GM23338 (cell line): ENCODE results near the gene XPO4. TPM values are rescaled to one million over a fixed set of nuclear protein-coding genes. Genes with fewer than 3 reads are reported as not detected.
"Not testable (repeated sequence)": the region's sequence is repeated elsewhere in the genome, so short reads cannot be mapped to it uniquely, and the experiment has no call there.

ENCODE experiments used
- ATAC-seq: fragments of 200-7000 bp; cut with Tn5 transposase; 3 replicates; pipeline ENCODE4 v1.9.1; 2020
- DNase-seq: peaks from one replicate; pipeline ENCODE4 v3.0.0-alpha.2; 2015; ENCODE audit warnings: low spot score
- H2AFZ ChIP-seq: fragments of 200-600 bp; sonication (generic); 2 replicates; pipeline ENCODE4 v1.8.0; 2016; ENCODE audit warnings: antibody characterized with exemption, mild to moderate bottlenecking, moderate library complexity
- H3F3A ChIP-seq: fragments of 200-600 bp; sonication (generic); replicated peaks from 2 replicates; pipeline ENCODE4 v1.8.0; 2017; ENCODE audit warnings: antibody characterized with exemption, mixed run types, low read depth
- H3K27ac ChIP-seq: fragments of 200-600 bp; sonication (generic); 2 replicates; pipeline ENCODE4 v1.6.1; 2016; ENCODE audit warnings: low read depth
- H3K27me3 ChIP-seq: fragments of 200-600 bp; sonication (generic); 2 replicates; pipeline ENCODE4 v1.8.0; 2016; ENCODE audit warnings: mild to moderate bottlenecking, mixed run types, moderate library complexity; ENCODE audit not compliant: insufficient read depth
- H3K36me3 ChIP-seq: fragments of 200-600 bp; sonication (generic); 2 replicates; pipeline ENCODE4 v1.8.0; 2016; ENCODE audit warnings: mild to moderate bottlenecking; ENCODE audit not compliant: insufficient read depth
- H3K4me1 ChIP-seq: fragments of 200-600 bp; sonication (generic); 2 replicates; pipeline ENCODE4 v1.8.0; 2016; ENCODE audit warnings: mild to moderate bottlenecking, moderate library complexity; ENCODE audit not compliant: insufficient read depth
- H3K4me2 ChIP-seq: fragments of 200-600 bp; sonication (generic); 2 replicates; pipeline ENCODE4 v1.7.1; 2017; ENCODE audit warnings: mixed run types
- H3K4me3 ChIP-seq: fragments of 200-600 bp; sonication (generic); 2 replicates; pipeline ENCODE4 v1.6.1; 2016; ENCODE audit warnings: mixed run types
- H3K79me2 ChIP-seq: fragments of 200-600 bp; sonication (generic); replicated peaks from 2 replicates; pipeline ENCODE4 v1.8.0; 2017; ENCODE audit warnings: mild to moderate bottlenecking; ENCODE audit not compliant: insufficient read depth
- H3K9me2 ChIP-seq: fragments of 200-600 bp; sonication (generic); 2 replicates; pipeline ENCODE4 v1.8.0; 2017; ENCODE audit not compliant: insufficient read depth
- H4K20me1 ChIP-seq: fragments of 200-600 bp; sonication (generic); replicated peaks from 2 replicates; pipeline ENCODE4 v1.8.0; 2017; ENCODE audit warnings: mild to moderate bottlenecking; ENCODE audit not compliant: insufficient read depth
- H3K27ac Mint-ChIP-seq: 2 replicates; pipeline ENCODE4 v1.8.0; 2020; ENCODE audit warnings: inconsistent platforms, mild to moderate bottlenecking, moderate library complexity, mixed read lengths
- H3K27me3 Mint-ChIP-seq: 3 replicates; pipeline ENCODE4 v1.8.0; 2022; ENCODE audit warnings: low read depth, mild to moderate bottlenecking, moderate library complexity, mixed read lengths, inconsistent platforms; ENCODE audit not compliant: insufficient read depth, poor library complexity
- H3K36me3 Mint-ChIP-seq: 3 replicates; pipeline ENCODE4 v1.8.0; 2021; ENCODE audit warnings: low read depth, mild to moderate bottlenecking, inconsistent platforms, moderate library complexity, mixed read lengths
- H3K4me1 Mint-ChIP-seq: 3 replicates; pipeline ENCODE4 v1.8.0; 2020; ENCODE audit warnings: mild to moderate bottlenecking, inconsistent platforms, mixed read lengths
- H3K4me3 Mint-ChIP-seq: 3 replicates; pipeline ENCODE4 v1.8.0; 2021; ENCODE audit warnings: moderate library complexity, mild to moderate bottlenecking, inconsistent platforms, mixed read lengths
- H3K9me3 Mint-ChIP-seq: 3 replicates; pipeline ENCODE4 v1.8.0; 2020; ENCODE audit warnings: moderate library complexity, mild to moderate bottlenecking, inconsistent platforms, mixed read lengths
- CREB1 ChIP-seq: fragments of 250-450 bp; sonication (Bioruptor Pico); IDR thresholded peaks from 2 replicates; pipeline ENCODE4 v1.5.0; 2020; ENCODE audit warnings: low read depth, mild to moderate bottlenecking, moderate library complexity
- JUNB ChIP-seq: IDR thresholded peaks from one replicate; pipeline ENCODE4 v1.6.1; 2016; ENCODE audit warnings: antibody characterized with exemption; ENCODE audit not compliant: unreplicated experiment
- NANOG ChIP-seq: IDR thresholded peaks from 2 replicates; pipeline ENCODE4 v1.6.1; 2016; ENCODE audit warnings: antibody characterized with exemption, borderline replicate concordance
- STAT1 ChIP-seq: IDR thresholded peaks from one replicate; pipeline ENCODE4 v1.6.1; 2016; ENCODE audit warnings: antibody characterized with exemption; ENCODE audit not compliant: unreplicated experiment
- ZNF114 ChIP-seq: fragments of 250-450 bp; sonication (Bioruptor Pico); IDR thresholded peaks from 2 replicates; pipeline ENCODE4 v1.5.0; 2020; ENCODE audit warnings: mild to moderate bottlenecking, moderate library complexity
- ZNF331 ChIP-seq: fragments of 250-450 bp; sonication (Bioruptor Pico); IDR thresholded peaks from 2 replicates; pipeline ENCODE4 v1.5.0; 2020; ENCODE audit warnings: low read depth, mild to moderate bottlenecking, moderate library complexity
- polyA plus RNA-seq: library from polyadenylated mRNA; unstranded; fragments of >200 nt; fragmentation: Nextera tagmentation; extraction: Ambion mirVana; gene quantifications from 2 replicates; pipeline ENCODE4 v1.2.1, GENCODE V29; 2016
- total RNA-seq: library from RNA; depleted of rRNA; stranded (reverse); fragments of >200 nt; shearing (Covaris generic); gene quantifications from 2 replicates; pipeline ENCODE4 v1.2.3, GENCODE V29; 2014
- TF ChIP-seq, protein P1 (sequence below): fragments of 250-450 bp; sonication (Bioruptor Pico); IDR thresholded peaks from 2 replicates; pipeline ENCODE4 v1.5.0; 2020; ENCODE audit warnings: mild to moderate bottlenecking, moderate library complexity

The XPO4 gene
- total and polyA plus RNA-seq, 2 experiments from 2014 or later, result 14.1 to 57.8 TPM

DNA sequence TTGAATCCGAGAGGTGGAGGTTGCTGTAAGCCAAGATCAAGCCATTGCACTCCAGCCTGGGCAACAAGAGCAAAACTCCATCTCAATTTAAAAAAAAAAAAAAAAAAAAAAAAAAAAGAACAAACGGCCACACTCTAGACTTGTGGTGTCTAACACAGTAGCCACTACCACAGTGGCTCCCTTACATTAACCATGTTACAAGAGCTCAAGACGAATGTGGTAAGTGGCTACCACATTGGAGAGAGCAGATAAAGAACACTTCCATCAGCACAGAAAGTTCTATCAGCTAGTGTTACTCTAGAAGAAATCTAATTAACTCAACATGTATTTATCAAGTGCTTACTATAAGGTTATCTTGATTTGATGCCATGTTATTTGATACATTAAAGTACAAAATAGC lies 11.5 kb downstream of the XPO4 start:
- no peaks in the 10 kb centered on the region for H3K27me3 ChIP-seq
- peaks cover 100% of the 10 kb centered on the region for H3K79me2 ChIP-seq
- no peak overlapping the region for H2AFZ ChIP-seq
- no peaks in the 10 kb centered on the region for H3F3A ChIP-seq
- H3K36me3 Mint-ChIP-seq, result peaks cover 5% of the 10 kb centered on the region; the same call in 1 of the 3 replicates
- no peaks in the 10 kb centered on the region for H3K4me1 Mint-ChIP-seq
- H3K4me3 ChIP-seq, result no peak overlapping the region
- DNase-seq (no peak), ATAC-seq (no peak)
- peaks cover 69% of the 10 kb centered on the region for H4K20me1 ChIP-seq
- no peak overlapping the region for H3K27ac Mint-ChIP-seq
- no peaks in the 10 kb centered on the region for H3K9me2 ChIP-seq
- H3K36me3 ChIP-seq, result no peaks in the 10 kb centered on the region
- no peaks in the 10 kb centered on the region for H3K9me3 Mint-ChIP-seq
- no peaks in the 10 kb centered on the region for H3K4me1 ChIP-seq
- H3K4me2 ChIP-seq, result no peak overlapping the region
- no peaks in the 10 kb centered on the region for H3K27me3 Mint-ChIP-seq
- H3K4me3 Mint-ChIP-seq, result no peak overlapping the region
- TF ChIP-seq ZNF331 (CRISPR knock-in tag) (no peak), ZNF114 (CRISPR knock-in tag) (no peak), CREB1 (CRISPR knock-in tag) (no peak), NANOG (no peak), STAT1 (no peak)
- H3K27ac ChIP-seq, result no peak overlapping the region

DNA sequence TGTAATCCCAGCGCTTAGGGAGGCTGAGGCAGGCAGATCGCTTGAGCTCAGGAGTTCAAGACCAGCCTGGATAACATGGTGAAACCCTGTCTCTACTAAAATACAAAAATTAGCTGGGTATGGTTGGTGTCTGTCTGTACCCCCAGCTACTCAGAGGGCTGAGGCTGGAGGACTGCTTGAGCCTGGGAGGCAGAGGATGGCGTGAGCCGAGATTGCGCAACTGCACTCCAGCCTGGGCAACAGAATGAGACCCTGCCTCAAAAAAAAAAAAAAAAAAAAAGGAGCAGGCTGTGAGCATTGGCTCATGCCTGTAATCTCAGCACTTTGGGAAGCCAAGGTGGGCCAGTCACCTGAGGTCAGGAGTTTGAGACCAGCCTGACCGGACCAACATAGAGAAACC lies 12.0 kb downstream of the XPO4 start:
- not testable (repeated sequence) for H3K36me3 ChIP-seq, H2AFZ ChIP-seq, H3K27me3 Mint-ChIP-seq, H3K27me3 ChIP-seq, H3K4me3 Mint-ChIP-seq, H3K9me2 ChIP-seq, H3K27ac ChIP-seq, ATAC-seq, H3K4me1 Mint-ChIP-seq, H3K36me3 Mint-ChIP-seq, H3K27ac Mint-ChIP-seq, H3K9me3 Mint-ChIP-seq, H3K4me2 ChIP-seq, H3K4me3 ChIP-seq, H3K4me1 ChIP-seq, DNase-seq, H3F3A ChIP-seq
- peaks cover 68% of the 10 kb centered on the region for H4K20me1 ChIP-seq
- H3K79me2 ChIP-seq, result peaks cover 100% of the 10 kb centered on the region

DNA sequence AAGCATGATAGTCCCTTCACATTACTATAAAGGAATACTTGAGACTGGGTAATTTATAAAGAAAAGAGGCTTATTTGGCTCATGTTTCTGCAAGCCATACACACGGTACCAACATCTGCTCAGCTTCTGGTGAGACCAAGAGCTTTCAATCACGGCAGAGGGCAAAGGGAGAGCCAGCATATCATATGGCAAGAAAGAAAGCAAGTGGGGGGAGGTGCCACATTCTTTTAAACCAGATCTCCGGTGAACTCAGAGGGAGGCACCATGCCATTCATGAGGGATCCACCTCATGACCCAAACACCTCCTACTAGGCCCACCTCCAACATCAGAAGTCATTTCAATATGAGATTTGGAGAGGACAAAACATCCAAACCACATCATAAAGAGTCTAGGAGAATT lies 20.3 kb downstream of the XPO4 start:
- ATAC-seq, result peak; percentile 86
- Histone ChIP-seq H3K27ac (peak overlapping the region; percentile 70; the same call in 1 of the 2 replicates), H4K20me1 (peaks cover 27% of the 10 kb centered on the region; the same call in 1 of the 2 replicates), H3K9me2 (no peaks in the 10 kb centered on the region), H3F3A (no peaks in the 10 kb centered on the region), H3K79me2 (peaks cover 100% of the 10 kb centered on the region), H3K4me1 (peaks cover 23% of the 10 kb centered on the region), H3K27me3 (no peaks in the 10 kb centered on the region), H3K4me2 (peak overlapping the region; percentile 69), H3K4me3 (peak overlapping the region; percentile 29; the same call in 1 of the 2 replicates), H2AFZ (no peak overlapping the region), H3K36me3 (no peaks in the 10 kb centered on the region)
- Mint-ChIP-seq H3K36me3 (peaks cover 6% of the 10 kb centered on the region), H3K9me3 (no peaks in the 10 kb centered on the region), H3K4me3 (peak overlapping the region; percentile 54), H3K4me1 (peaks cover 29% of the 10 kb centered on the region), H3K27me3 (peaks cover 8% of the 10 kb centered on the region), H3K27ac (peak overlapping the region; percentile 74)
- peak; percentile 72 for DNase-seq
- TF ChIP-seq JUNB, result no peak
- TF ChIP-seq, protein P1, sequence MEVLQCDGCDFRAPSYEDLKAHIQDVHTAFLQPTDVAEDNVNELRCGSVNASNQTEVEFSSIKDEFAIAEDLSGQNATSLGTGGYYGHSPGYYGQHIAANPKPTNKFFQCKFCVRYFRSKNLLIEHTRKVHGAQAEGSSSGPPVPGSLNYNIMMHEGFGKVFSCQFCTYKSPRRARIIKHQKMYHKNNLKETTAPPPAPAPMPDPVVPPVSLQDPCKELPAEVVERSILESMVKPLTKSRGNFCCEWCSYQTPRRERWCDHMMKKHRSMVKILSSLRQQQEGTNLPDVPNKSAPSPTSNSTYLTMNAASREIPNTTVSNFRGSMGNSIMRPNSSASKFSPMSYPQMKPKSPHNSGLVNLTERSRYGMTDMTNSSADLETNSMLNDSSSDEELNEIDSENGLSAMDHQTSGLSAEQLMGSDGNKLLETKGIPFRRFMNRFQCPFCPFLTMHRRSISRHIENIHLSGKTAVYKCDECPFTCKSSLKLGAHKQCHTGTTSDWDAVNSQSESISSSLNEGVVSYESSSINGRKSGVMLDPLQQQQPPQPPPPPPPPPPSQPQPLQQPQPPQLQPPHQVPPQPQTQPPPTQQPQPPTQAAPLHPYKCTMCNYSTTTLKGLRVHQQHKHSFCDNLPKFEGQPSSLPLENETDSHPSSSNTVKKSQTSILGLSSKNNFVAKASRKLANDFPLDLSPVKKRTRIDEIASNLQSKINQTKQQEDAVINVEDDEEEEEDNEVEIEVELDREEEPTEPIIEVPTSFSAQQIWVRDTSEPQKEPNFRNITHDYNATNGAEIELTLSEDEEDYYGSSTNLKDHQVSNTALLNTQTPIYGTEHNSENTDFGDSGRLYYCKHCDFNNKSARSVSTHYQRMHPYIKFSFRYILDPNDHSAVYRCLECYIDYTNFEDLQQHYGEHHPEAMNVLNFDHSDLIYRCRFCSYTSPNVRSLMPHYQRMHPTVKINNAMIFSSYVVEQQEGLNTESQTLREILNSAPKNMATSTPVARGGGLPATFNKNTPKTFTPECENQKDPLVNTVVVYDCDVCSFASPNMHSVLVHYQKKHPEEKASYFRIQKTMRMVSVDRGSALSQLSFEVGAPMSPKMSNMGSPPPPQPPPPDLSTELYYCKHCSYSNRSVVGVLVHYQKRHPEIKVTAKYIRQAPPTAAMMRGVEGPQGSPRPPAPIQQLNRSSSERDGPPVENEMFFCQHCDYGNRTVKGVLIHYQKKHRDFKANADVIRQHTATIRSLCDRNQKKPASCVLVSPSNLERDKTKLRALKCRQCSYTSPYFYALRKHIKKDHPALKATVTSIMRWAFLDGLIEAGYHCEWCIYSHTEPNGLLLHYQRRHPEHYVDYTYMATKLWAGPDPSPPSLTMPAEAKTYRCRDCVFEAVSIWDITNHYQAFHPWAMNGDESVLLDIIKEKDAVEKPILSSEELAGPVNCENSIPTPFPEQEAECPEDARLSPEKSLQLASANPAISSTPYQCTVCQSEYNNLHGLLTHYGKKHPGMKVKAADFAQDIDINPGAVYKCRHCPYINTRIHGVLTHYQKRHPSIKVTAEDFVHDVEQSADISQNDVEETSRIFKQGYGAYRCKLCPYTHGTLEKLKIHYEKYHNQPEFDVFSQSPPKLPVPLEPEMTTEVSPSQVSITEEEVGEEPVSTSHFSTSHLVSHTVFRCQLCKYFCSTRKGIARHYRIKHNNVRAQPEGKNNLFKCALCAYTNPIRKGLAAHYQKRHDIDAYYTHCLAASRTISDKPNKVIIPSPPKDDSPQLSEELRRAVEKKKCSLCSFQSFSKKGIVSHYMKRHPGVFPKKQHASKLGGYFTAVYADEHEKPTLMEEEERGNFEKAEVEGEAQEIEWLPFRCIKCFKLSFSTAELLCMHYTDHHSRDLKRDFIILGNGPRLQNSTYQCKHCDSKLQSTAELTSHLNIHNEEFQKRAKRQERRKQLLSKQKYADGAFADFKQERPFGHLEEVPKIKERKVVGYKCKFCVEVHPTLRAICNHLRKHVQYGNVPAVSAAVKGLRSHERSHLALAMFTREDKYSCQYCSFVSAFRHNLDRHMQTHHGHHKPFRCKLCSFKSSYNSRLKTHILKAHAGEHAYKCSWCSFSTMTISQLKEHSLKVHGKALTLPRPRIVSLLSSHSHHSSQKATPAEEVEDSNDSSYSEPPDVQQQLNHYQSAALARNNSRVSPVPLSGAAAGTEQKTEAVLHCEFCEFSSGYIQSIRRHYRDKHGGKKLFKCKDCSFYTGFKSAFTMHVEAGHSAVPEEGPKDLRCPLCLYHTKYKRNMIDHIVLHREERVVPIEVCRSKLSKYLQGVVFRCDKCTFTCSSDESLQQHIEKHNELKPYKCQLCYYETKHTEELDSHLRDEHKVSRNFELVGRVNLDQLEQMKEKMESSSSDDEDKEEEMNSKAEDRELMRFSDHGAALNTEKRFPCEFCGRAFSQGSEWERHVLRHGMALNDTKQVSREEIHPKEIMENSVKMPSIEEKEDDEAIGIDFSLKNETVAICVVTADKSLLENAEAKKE (CRISPR knock-in tag), result peak; percentile 82
